Spleen (tissue), 11 donors: ENCODE measurements around the gene CARD18. TPM values are rescaled to one million over a fixed set of nuclear protein-coding genes. Genes with fewer than 3 reads are reported as not detected.

Experiments used
- DNase-seq: peaks from one replicate; pipeline ENCODE4 v3.0.0-alpha.2; 2020
- H3K27ac ChIP-seq, 8 donors: fragments of 200-600 bp; sonication (generic) in 7 of 8; 1 replicate in 4 of 8; 2 replicates in 4 of 8; pipeline versions ENCODE4 v1.5.0 to v1.8.0; 2016 to 2021; ENCODE audit warnings: inconsistent platforms in 4 of 8, mild to moderate bottlenecking in 4 of 8, moderate library complexity in 1 of 8
- H3K27me3 ChIP-seq, 7 donors: fragments of 200-600 bp; sonication (generic) in 6 of 7; replicated peaks in 1 of 7; 1 replicate in 4 of 7; 2 replicates in 3 of 7; pipeline versions ENCODE4 v1.5.0 to v1.8.0; 2016 to 2021; ENCODE audit warnings: inconsistent platforms in 3 of 7, mild to moderate bottlenecking in 1 of 7
- H3K36me3 ChIP-seq, 6 donors: fragments of 200-600 bp; sonication (generic) in 5 of 6; 1 replicate in 4 of 6; 2 replicates in 2 of 6; pipeline versions ENCODE4 v1.5.0 to v1.8.0; 2016 to 2021; ENCODE audit warnings: inconsistent platforms in 2 of 6
- H3K4me1 ChIP-seq, 6 donors: fragments of 200-600 bp; sonication (generic) in 5 of 6; 1 replicate in 3 of 6; 2 replicates in 3 of 6; pipeline versions ENCODE4 v1.5.0 to v1.8.0; 2016 to 2021; ENCODE audit warnings: inconsistent platforms in 3 of 6
- H3K4me3 ChIP-seq, 8 donors: fragments of 200-600 bp; sonication (generic) in 7 of 8; 1 replicate in 4 of 8; 2 replicates in 4 of 8; pipeline versions ENCODE4 v1.5.0 to v1.8.0; 2016 to 2021; ENCODE audit warnings: inconsistent platforms in 4 of 8, mild to moderate bottlenecking in 4 of 8, moderate library complexity in 2 of 8
- H3K9me3 ChIP-seq, 8 donors: fragments of 200-600 bp; sonication (generic) in 7 of 8; 1 replicate in 4 of 8; 2 replicates in 4 of 8; pipeline versions ENCODE4 v1.5.0 to v1.8.0; 2016 to 2021; ENCODE audit warnings: inconsistent platforms in 4 of 8
- CTCF ChIP-seq, 11 experiments: fragments of 200-600 bp in 7 of 11; fragments of 450-650 bp in 4 of 11; sonication (generic) in 4 of 11; IDR thresholded peaks in 8 of 11; conservative IDR thresholded peaks in 3 of 11; 1 replicate in 7 of 11; 2 replicates in 4 of 11; pipeline versions ENCODE4 v1.4.0 to v1.8.0; 2016 to 2021; ENCODE audit warnings: antibody characterized with exemption in 11 of 11, inconsistent platforms in 4 of 11, mild to moderate bottlenecking in 1 of 11
- POLR2A ChIP-seq, 3 donors: fragments of 450-650 bp; IDR thresholded peaks; one replicate each; pipeline ENCODE4 v1.5.1; 2017; ENCODE audit warnings: antibody characterized with exemption in 3 of 3, mild to moderate bottlenecking in 1 of 3
- POLR2AphosphoS5 ChIP-seq, 3 donors: sonication (generic); formaldehyde crosslinking; IDR thresholded peaks; one replicate each; pipeline ENCODE4 v1.5.1; 2017; ENCODE audit warnings: antibody characterized with exemption in 3 of 3
- WGBS, 5 donors: extraction: QIAGEN DNeasy Blood & Tissue Kit in 3 of 5; methylation state at CpG; one replicate each; pipeline versions ENCODE4 v1.1.5 to v1.1.7; 2013 to 2018; 5-methylcytosine and 5-hydroxymethylcytosine counted together
- intact Hi-C: fragments of 100-400 bp; cut with DNase I; formaldehyde crosslinking; loops from one replicate; pipeline ENCODE4 v1.15.0; 2023; ENCODE audit warnings: low total_unique reads
- polyA plus RNA-seq, 3 donors: library from polyadenylated mRNA; stranded (reverse); fragments of 200-250 nt; gene quantifications; one replicate each; pipeline ENCODE4 v1.2.1, GENCODE V29; 2013
- total RNA-seq, 7 donors: library from RNA; depleted of rRNA in 3 of 7; stranded (reverse); fragments of >200 nt in 3 of 7; fragmentation: NEBNext Ultra II Directional in 4 of 7; extraction: Animal tissue kit (Norgen Biotek cat#: 25700) in 4 of 7; gene quantifications; one replicate each; pipeline versions ENCODE4 v1.1.0 to v1.2.1, GENCODE V29; 2016 to 2021
- donor health status: healthy with polysubstance abuse.
- donor health status: DM: no; HTN: no; CAD: no; lungs with moderate emphysema.
- donor health status: DM: no; HTN: no; CAD: no.
- donor health status: Bipolar disorder and iron deficiency.
- donor health status: healthy.
- donor health status: DM: no; HTN: no; CAD: no.
- donor health status: DM: yes; HTN: yes; CAD: no.

Gene CARD18
- total and polyA plus RNA-seq, 10 donors, result not detected

GRCh38 chr11:105111145-105111944, 28.2 kb downstream of the CARD18 start:
- intact Hi-C loops, result no loop called here
- DNase-seq, result no peak
- Histone ChIP-seq H3K36me3 (no peaks in the 10 kb centered on the region), H3K4me1 (peaks cover 0 to 14% (median 8%) of the 10 kb centered on the region in 6 donors), H3K27ac (peak overlapping the region in 1 of 8 donors; percentile 55), H3K9me3 (no peaks in the 10 kb centered on the region), H3K27me3 (no peaks in the 10 kb centered on the region), H3K4me3 (no peak overlapping the region)
- TF ChIP-seq CTCF (IDR thresholded peaks at IDR 0.05 in 8 of 11, conservative IDR thresholded peaks at IDR 0.05 in 3 of 11) (no peak), POLR2AphosphoS5 (IDR thresholded peaks at IDR 0.05) (no peak), POLR2A (IDR thresholded peaks at IDR 0.05) (no peak)
- WGBS, 5 donors, result 75 to 88% (median 86%) methylated on average over 10 to 13 of the region's 13 CpGs

GRCh38 chr11:105110688-105111030, 28.9 kb downstream of the CARD18 start:
- Histone ChIP-seq H3K9me3 (peaks cover 0 to 4% (median 2%) of the 10 kb centered on the region in 8 donors), H3K27ac (peak overlapping the region in 2 of 8 donors; percentile 14 to 55), H3K4me1 (peaks cover 0 to 14% (median 8%) of the 10 kb centered on the region in 6 donors), H3K27me3 (no peaks in the 10 kb centered on the region), H3K36me3 (no peaks in the 10 kb centered on the region), H3K4me3 (no peak overlapping the region)
- no peak for TF ChIP-seq POLR2AphosphoS5 (IDR thresholded peaks at IDR 0.05)
- TF ChIP-seq CTCF (IDR thresholded peaks at IDR 0.05 in 8 of 11, conservative IDR thresholded peaks at IDR 0.05 in 3 of 11), result no peak
- no peak for TF ChIP-seq POLR2A (IDR thresholded peaks at IDR 0.05)
- 28 to 49% (median 36%) methylated on average over 2 of the region's 2 CpGs for WGBS, 5 donors
- intact Hi-C loops, result no loop called here
- DNase-seq, result no peak

GRCh38 chr11:105109855-105110687, 29.5 kb downstream of the CARD18 start:
- Histone ChIP-seq H3K36me3 (no peaks in the 10 kb centered on the region), H3K9me3 (peaks cover 0 to 10% (median 8%) of the 10 kb centered on the region in 8 donors), H3K27me3 (no peaks in the 10 kb centered on the region), H3K27ac (peak overlapping the region in 3 of 8 donors; percentile 10 to 55 (median 14)), H3K4me1 (peaks cover 0 to 14% (median 8%) of the 10 kb centered on the region in 6 donors), H3K4me3 (no peak overlapping the region)
- TF ChIP-seq POLR2AphosphoS5 (IDR thresholded peaks at IDR 0.05), result no peak
- TF ChIP-seq CTCF (IDR thresholded peaks at IDR 0.05 in 8 of 11, conservative IDR thresholded peaks at IDR 0.05 in 3 of 11), result no peak
- no peak for TF ChIP-seq POLR2A (IDR thresholded peaks at IDR 0.05)
- DNase-seq, result no peak
- 36 to 47% (median 38%) methylated on average over 8 of the region's 8 CpGs for WGBS, 5 donors
- intact Hi-C loops, result no loop called here

- intact Hi-C loops, result no loop called here
- H3K27ac ChIP-seq, result no peak overlapping the region
- TF ChIP-seq POLR2A (IDR thresholded peaks at IDR 0.05) (no peak), POLR2AphosphoS5 (IDR thresholded peaks at IDR 0.05) (no peak), CTCF (IDR thresholded peaks at IDR 0.05 in 8 of 11, conservative IDR thresholded peaks at IDR 0.05 in 3 of 11) (no peak)
- DNase-seq, result no peak
- WGBS, 5 donors, result 87 to 98% (median 95%) methylated on average over 1 of the region's 1 CpG
- no peak overlapping the region for H3K4me3 ChIP-seq
- peaks cover 0 to 13% (median 9%) of the 10 kb centered on the region in 8 donors for H3K9me3 ChIP-seq
- no peaks in the 10 kb centered on the region for H3K36me3 ChIP-seq
- peaks cover 0 to 14% (median 8%) of the 10 kb centered on the region in 6 donors for H3K4me1 ChIP-seq
- no peaks in the 10 kb centered on the region for H3K27me3 ChIP-seq
These were observed 30.2 kb downstream of the CARD18 start for GRCh38 chr11:105109321-105109720.
